ENCODE measurements around the gene SLC2A4RG. TPM values are rescaled to one million over a fixed set of nuclear protein-coding genes. Genes with fewer than 3 reads are reported as not detected.

The SLC2A4RG gene
- total RNA-seq, 4 donors from 2014 or later, result 41.4 to 67.1 (median 52.7) TPM

- 72% methylated on average over 4 of the region's 20 CpGs for WGBS
- intact Hi-C loops (cut with DNase I), result no loop called here
- DNase-seq (ENCODE audit: extremely low spot score), result no peak
- H3K36me3 ChIP-seq, result peaks cover under 1 to 86% (median 40%) of the 10 kb centered on the region in 4 donors
- H3K4me3 ChIP-seq, result no peak overlapping the region
- H3K9me3 ChIP-seq, result no peaks in the 10 kb centered on the region
- H3K27ac ChIP-seq (replicated peaks in 1 of 4), result no peak overlapping the region
- H3K4me1 ChIP-seq, result peaks cover 0 to 3% (median under 1%) of the 10 kb centered on the region in 4 donors
- no peaks in the 10 kb centered on the region for H3K27me3 ChIP-seq
- TF ChIP-seq EP300 (IDR thresholded peaks at IDR 0.05) (no peak), POLR2AphosphoS5 (IDR thresholded peaks at IDR 0.05) (no peak), POLR2A (IDR thresholded peaks at IDR 0.05; ENCODE audit: low read depth) (no peak), CTCF (IDR thresholded peaks at IDR 0.05) (no peak)
Observed at GRCh38 chr20:63748070-63748933, 8.7 kb downstream of the SLC2A4RG start.

GRCh38 chr20:63748934-63749270 is 9.3 kb downstream of the SLC2A4RG start:
- Histone ChIP-seq H3K27ac (replicated peaks in 1 of 4) (no peak overlapping the region), H3K9me3 (no peaks in the 10 kb centered on the region), H3K27me3 (no peaks in the 10 kb centered on the region), H3K4me1 (peaks cover 0 to 3% (median 0%) of the 10 kb centered on the region in 4 donors), H3K36me3 (peaks cover 0 to 85% (median 35%) of the 10 kb centered on the region in 4 donors), H3K4me3 (no peak overlapping the region)
- no peak for TF ChIP-seq CTCF (IDR thresholded peaks at IDR 0.05)
- no peak for TF ChIP-seq POLR2A (IDR thresholded peaks at IDR 0.05; ENCODE audit: low read depth)
- TF ChIP-seq POLR2AphosphoS5 (IDR thresholded peaks at IDR 0.05), result no peak
- no peak for DNase-seq (ENCODE audit: extremely low spot score)
- intact Hi-C loops (cut with DNase I), result no loop called here
- WGBS, result 92% methylated on average over 11 of the region's 11 CpGs

- no peak for TF ChIP-seq POLR2AphosphoS5 (IDR thresholded peaks at IDR 0.05)
- no peaks in the 10 kb centered on the region for H3K27me3 ChIP-seq
- peaks cover 0 to 3% (median 0%) of the 10 kb centered on the region in 4 donors for H3K4me1 ChIP-seq
- no peak overlapping the region for H3K27ac ChIP-seq (replicated peaks in 1 of 4)
- no peaks in the 10 kb centered on the region for H3K9me3 ChIP-seq
- H3K4me3 ChIP-seq, result no peak overlapping the region
- intact Hi-C loops (cut with DNase I), result no loop called here
- peaks cover 0 to 75% (median 32%) of the 10 kb centered on the region in 4 donors for H3K36me3 ChIP-seq
- WGBS, result over 99% methylated on average over 9 of the region's 16 CpGs
- no peak for DNase-seq (ENCODE audit: extremely low spot score)
Observed at GRCh38 chr20:63749597-63750508, 10.3 kb downstream of the SLC2A4RG start.

GRCh38 chr20:63750807-63751470 is 11.4 kb downstream of the SLC2A4RG start:
- no peaks in the 10 kb centered on the region for H3K9me3 ChIP-seq
- no peak overlapping the region for H3K4me3 ChIP-seq
- H3K27ac ChIP-seq (replicated peaks in 1 of 4), result no peak overlapping the region
- no peak for TF ChIP-seq CTCF (IDR thresholded peaks at IDR 0.05)
- intact Hi-C loops (cut with DNase I), result no loop called here
- peaks cover 0 to 3% (median 0%) of the 10 kb centered on the region in 4 donors for H3K4me1 ChIP-seq
- WGBS, result 77% methylated on average over 26 of the region's 26 CpGs
- H3K36me3 ChIP-seq, result peaks cover 0 to 64% (median 27%) of the 10 kb centered on the region in 4 donors
- no peak for DNase-seq (ENCODE audit: extremely low spot score)
- no peaks in the 10 kb centered on the region for H3K27me3 ChIP-seq
